ENCODE results near the gene JADE2. TPM values are rescaled to one million over a fixed set of nuclear protein-coding genes. Genes with fewer than 3 reads are reported as not detected.

Gene JADE2
- total and polyA plus RNA-seq, 2 of the 8 experiments (the other 6 are each of a cell fraction or from before 2014, with no cell fraction given), result 19.2 to 55.8 TPM

DNA sequence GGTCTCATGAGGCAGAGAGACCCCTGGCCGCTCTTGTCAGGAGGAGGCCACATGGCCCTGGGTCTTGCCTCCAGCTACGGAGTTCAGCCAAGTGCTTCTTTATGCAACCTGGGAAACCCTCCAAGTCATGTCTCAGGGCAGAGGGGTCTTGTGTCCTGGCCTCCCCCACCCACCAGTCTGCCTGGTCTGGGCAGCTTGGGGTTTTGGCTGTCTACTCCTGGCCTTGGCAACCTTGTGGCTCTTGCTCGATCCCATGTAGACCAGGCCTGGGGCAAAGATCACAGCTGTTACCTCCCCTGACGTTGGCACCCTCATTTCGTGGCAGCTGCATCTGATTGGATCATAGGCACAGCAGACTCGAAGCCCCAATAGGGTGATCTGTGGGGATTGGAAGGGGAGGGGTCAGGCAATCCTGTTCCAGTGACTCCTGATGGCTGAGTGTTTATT is 28.4 kb downstream of the JADE2 start (continued):
- TF ChIP-seq TAF1 (IDR thresholded peaks at IDR 0.05; ENCODE audit: low read depth, low read length), result no peak
- TF ChIP-seq EGR1 (IDR thresholded peaks at IDR 0.05; ENCODE audit: borderline replicate concordance, low read depth, low read length), result no peak
- TF ChIP-seq, protein P1, sequence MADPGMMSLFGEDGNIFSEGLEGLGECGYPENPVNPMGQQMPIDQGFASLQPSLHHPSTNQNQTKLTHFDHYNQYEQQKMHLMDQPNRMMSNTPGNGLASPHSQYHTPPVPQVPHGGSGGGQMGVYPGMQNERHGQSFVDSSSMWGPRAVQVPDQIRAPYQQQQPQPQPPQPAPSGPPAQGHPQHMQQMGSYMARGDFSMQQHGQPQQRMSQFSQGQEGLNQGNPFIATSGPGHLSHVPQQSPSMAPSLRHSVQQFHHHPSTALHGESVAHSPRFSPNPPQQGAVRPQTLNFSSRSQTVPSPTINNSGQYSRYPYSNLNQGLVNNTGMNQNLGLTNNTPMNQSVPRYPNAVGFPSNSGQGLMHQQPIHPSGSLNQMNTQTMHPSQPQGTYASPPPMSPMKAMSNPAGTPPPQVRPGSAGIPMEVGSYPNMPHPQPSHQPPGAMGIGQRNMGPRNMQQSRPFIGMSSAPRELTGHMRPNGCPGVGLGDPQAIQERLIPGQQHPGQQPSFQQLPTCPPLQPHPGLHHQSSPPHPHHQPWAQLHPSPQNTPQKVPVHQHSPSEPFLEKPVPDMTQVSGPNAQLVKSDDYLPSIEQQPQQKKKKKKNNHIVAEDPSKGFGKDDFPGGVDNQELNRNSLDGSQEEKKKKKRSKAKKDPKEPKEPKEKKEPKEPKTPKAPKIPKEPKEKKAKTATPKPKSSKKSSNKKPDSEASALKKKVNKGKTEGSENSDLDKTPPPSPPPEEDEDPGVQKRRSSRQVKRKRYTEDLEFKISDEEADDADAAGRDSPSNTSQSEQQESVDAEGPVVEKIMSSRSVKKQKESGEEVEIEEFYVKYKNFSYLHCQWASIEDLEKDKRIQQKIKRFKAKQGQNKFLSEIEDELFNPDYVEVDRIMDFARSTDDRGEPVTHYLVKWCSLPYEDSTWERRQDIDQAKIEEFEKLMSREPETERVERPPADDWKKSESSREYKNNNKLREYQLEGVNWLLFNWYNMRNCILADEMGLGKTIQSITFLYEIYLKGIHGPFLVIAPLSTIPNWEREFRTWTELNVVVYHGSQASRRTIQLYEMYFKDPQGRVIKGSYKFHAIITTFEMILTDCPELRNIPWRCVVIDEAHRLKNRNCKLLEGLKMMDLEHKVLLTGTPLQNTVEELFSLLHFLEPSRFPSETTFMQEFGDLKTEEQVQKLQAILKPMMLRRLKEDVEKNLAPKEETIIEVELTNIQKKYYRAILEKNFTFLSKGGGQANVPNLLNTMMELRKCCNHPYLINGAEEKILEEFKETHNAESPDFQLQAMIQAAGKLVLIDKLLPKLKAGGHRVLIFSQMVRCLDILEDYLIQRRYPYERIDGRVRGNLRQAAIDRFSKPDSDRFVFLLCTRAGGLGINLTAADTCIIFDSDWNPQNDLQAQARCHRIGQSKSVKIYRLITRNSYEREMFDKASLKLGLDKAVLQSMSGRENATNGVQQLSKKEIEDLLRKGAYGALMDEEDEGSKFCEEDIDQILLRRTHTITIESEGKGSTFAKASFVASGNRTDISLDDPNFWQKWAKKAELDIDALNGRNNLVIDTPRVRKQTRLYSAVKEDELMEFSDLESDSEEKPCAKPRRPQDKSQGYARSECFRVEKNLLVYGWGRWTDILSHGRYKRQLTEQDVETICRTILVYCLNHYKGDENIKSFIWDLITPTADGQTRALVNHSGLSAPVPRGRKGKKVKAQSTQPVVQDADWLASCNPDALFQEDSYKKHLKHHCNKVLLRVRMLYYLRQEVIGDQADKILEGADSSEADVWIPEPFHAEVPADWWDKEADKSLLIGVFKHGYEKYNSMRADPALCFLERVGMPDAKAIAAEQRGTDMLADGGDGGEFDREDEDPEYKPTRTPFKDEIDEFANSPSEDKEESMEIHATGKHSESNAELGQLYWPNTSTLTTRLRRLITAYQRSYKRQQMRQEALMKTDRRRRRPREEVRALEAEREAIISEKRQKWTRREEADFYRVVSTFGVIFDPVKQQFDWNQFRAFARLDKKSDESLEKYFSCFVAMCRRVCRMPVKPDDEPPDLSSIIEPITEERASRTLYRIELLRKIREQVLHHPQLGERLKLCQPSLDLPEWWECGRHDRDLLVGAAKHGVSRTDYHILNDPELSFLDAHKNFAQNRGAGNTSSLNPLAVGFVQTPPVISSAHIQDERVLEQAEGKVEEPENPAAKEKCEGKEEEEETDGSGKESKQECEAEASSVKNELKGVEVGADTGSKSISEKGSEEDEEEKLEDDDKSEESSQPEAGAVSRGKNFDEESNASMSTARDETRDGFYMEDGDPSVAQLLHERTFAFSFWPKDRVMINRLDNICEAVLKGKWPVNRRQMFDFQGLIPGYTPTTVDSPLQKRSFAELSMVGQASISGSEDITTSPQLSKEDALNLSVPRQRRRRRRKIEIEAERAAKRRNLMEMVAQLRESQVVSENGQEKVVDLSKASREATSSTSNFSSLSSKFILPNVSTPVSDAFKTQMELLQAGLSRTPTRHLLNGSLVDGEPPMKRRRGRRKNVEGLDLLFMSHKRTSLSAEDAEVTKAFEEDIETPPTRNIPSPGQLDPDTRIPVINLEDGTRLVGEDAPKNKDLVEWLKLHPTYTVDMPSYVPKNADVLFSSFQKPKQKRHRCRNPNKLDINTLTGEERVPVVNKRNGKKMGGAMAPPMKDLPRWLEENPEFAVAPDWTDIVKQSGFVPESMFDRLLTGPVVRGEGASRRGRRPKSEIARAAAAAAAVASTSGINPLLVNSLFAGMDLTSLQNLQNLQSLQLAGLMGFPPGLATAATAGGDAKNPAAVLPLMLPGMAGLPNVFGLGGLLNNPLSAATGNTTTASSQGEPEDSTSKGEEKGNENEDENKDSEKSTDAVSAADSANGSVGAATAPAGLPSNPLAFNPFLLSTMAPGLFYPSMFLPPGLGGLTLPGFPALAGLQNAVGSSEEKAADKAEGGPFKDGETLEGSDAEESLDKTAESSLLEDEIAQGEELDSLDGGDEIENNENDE (IDR thresholded peaks at IDR 0.05; ENCODE audit: insufficient replicate concordance, low read length), result no peak
- TF ChIP-seq HDAC2 (IDR thresholded peaks at IDR 0.05; ENCODE audit: borderline replicate concordance in 1 of 2, low read depth in 2 of 2, low read length in 2 of 2), result no peak
- no peak for TF ChIP-seq ATF3 (IDR thresholded peaks at IDR 0.05; ENCODE audit: insufficient read depth, low read depth, low read length)
- TF ChIP-seq EP300 (IDR thresholded peaks at IDR 0.05; ENCODE audit: borderline replicate concordance in 1 of 2, low read depth in 2 of 2, low read length in 2 of 2), result no peak
- TF ChIP-seq SAP30 (IDR thresholded peaks at IDR 0.05; ENCODE audit: insufficient read depth, insufficient replicate concordance, low read length), result no peak
- no peak for TF ChIP-seq KDM1A (IDR thresholded peaks at IDR 0.05; ENCODE audit: borderline replicate concordance, low read length)
- TF ChIP-seq NRF1 (IDR thresholded peaks at IDR 0.05; ENCODE audit: low read depth, low read length), result no peak

All from H1 (cell line).